ENCODE data around the gene GNAO1.

Gene GNAO1

GRCh38 chr16:56288019-56288418, 96.7 kb downstream of the GNAO1 start:
- Histone ChIP-seq H3K36me3 (ENCODE audit: control insufficient read depth, insufficient read depth, low read length) (no peaks in the 10 kb centered on the region), H3K27me3 (ENCODE audit: control insufficient read depth, insufficient read depth, low read length) (no peaks in the 10 kb centered on the region), H3K9me3 (ENCODE audit: control insufficient read depth, low read length) (no peaks in the 10 kb centered on the region), H3K9ac (ENCODE audit: low read length) (no peak overlapping the region), H3K4me1 (ENCODE audit: control insufficient read depth, insufficient read depth, low read length) (no peaks in the 10 kb centered on the region), H3K4me3 (ENCODE audit: low read length) (no peak overlapping the region)

GRCh38 chr16:56289416-56289815, 98.1 kb downstream of the GNAO1 start:
- no peak overlapping the region for H3K4me3 ChIP-seq (ENCODE audit: low read length)
- no peaks in the 10 kb centered on the region for H3K36me3 ChIP-seq (ENCODE audit: control insufficient read depth, insufficient read depth, low read length)
- H3K27me3 ChIP-seq (ENCODE audit: control insufficient read depth, insufficient read depth, low read length) = no peaks in the 10 kb centered on the region
- H3K9me3 ChIP-seq (ENCODE audit: control insufficient read depth, low read length) = no peaks in the 10 kb centered on the region
- H3K4me1 ChIP-seq (ENCODE audit: control insufficient read depth, insufficient read depth, low read length) = no peaks in the 10 kb centered on the region
- H3K9ac ChIP-seq (ENCODE audit: low read length) = no peak overlapping the region

DNA sequence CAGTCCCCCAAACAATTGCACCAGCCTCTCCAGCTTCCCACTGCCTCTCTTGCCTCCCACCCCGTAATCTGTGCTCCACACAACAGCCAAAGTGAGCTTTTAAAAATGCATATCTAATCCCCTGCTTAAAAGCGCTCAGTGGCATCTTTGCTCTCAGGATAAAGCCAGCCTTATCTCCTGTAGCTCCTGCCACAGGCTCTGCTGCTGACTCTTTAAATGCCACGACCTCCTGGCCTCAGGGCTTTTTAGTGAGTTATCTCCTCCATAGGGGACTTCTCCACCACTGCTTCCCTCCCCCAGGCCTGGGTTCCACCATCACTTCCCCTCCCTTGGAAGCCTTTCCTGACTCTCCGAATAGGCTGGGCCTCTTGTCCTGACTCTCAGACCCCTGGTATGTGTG, 98.6 kb downstream of the GNAO1 start:
- no peak overlapping the region for H3K9ac ChIP-seq (ENCODE audit: low read length)
- no peaks in the 10 kb centered on the region for H3K4me1 ChIP-seq (ENCODE audit: control insufficient read depth, insufficient read depth, low read length)

GRCh38 chr16:56294014-56294413, 102.7 kb downstream of the GNAO1 start:
- Histone ChIP-seq H3K4me3 (ENCODE audit: low read length) (no peak overlapping the region), H3K36me3 (ENCODE audit: control insufficient read depth, insufficient read depth, low read length) (no peaks in the 10 kb centered on the region), H3K27me3 (ENCODE audit: control insufficient read depth, insufficient read depth, low read length) (no peaks in the 10 kb centered on the region), H3K9ac (ENCODE audit: low read length) (no peak overlapping the region), H3K4me1 (ENCODE audit: control insufficient read depth, insufficient read depth, low read length) (no peaks in the 10 kb centered on the region), H3K9me3 (ENCODE audit: control insufficient read depth, low read length) (no peaks in the 10 kb centered on the region)

More for the DNA sequence above, 98.6 kb downstream of the GNAO1 start:
- Histone ChIP-seq H3K36me3 (ENCODE audit: control insufficient read depth, insufficient read depth, low read length) (no peaks in the 10 kb centered on the region), H3K27me3 (ENCODE audit: control insufficient read depth, insufficient read depth, low read length) (no peaks in the 10 kb centered on the region), H3K9me3 (ENCODE audit: control insufficient read depth, low read length) (no peaks in the 10 kb centered on the region), H3K4me3 (ENCODE audit: low read length) (no peak overlapping the region)

GRCh38 chr16:56294579-56294978, 103.3 kb downstream of the GNAO1 start:
- no peaks in the 10 kb centered on the region for H3K4me1 ChIP-seq (ENCODE audit: control insufficient read depth, insufficient read depth, low read length)
- no peak overlapping the region for H3K4me3 ChIP-seq (ENCODE audit: low read length)
- no peaks in the 10 kb centered on the region for H3K9me3 ChIP-seq (ENCODE audit: control insufficient read depth, low read length)
- H3K36me3 ChIP-seq (ENCODE audit: control insufficient read depth, insufficient read depth, low read length) = no peaks in the 10 kb centered on the region
- H3K27me3 ChIP-seq (ENCODE audit: control insufficient read depth, insufficient read depth, low read length) = no peaks in the 10 kb centered on the region
- no peak overlapping the region for H3K9ac ChIP-seq (ENCODE audit: low read length)

- Histone ChIP-seq H3K27me3 (ENCODE audit: control insufficient read depth, insufficient read depth, low read length) (no peaks in the 10 kb centered on the region), H3K9me3 (ENCODE audit: control insufficient read depth, low read length) (no peaks in the 10 kb centered on the region), H3K4me1 (ENCODE audit: control insufficient read depth, insufficient read depth, low read length) (no peaks in the 10 kb centered on the region), H3K9ac (ENCODE audit: low read length) (no peak overlapping the region), H3K4me3 (ENCODE audit: low read length) (no peak overlapping the region), H3K36me3 (ENCODE audit: control insufficient read depth, insufficient read depth, low read length) (no peaks in the 10 kb centered on the region)
These were observed 103.9 kb downstream of the GNAO1 start for GRCh38 chr16:56295059-56295665.

DNA sequence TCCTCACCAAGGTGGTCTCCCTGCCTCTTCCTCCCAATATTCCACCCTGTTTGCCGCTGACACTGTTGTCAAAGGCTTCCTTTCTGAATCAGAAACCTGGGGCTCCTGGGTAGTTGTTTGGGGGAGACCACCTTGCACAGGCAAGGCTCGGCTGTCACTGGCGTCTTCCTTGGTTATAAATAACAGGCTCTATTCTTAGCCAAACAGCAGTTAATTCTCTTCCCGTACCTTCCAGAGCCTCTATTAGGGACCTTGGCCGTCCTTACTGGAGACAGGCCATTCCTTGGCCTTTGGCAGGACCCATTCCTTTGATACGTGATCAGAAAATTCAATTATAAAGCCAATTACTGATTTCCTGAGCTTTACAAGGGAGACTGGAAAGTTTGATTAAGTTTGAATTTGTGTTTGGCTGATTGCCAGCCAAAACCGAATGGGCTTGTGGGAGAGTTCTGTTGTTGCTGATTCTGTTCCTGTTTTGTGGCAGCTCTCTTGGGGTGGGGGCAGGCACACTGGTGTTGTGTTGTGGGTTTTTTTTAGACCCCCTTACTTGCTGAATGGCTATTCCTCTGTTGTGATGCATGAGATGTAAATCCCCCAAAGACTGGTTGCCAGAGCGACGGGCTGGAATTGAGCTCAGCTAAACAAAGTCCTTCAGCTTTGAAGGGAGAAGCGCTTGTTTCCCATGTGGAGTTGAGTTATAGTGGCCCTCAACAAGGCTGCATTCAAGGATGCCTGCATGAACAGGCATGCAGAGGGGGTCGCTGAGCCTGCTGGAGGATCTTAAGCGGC, 104.6 kb downstream of the GNAO1 start:
- Histone ChIP-seq H3K27me3 (ENCODE audit: control insufficient read depth, insufficient read depth, low read length) (no peaks in the 10 kb centered on the region), H3K9ac (ENCODE audit: low read length) (no peak overlapping the region), H3K36me3 (ENCODE audit: control insufficient read depth, insufficient read depth, low read length) (no peaks in the 10 kb centered on the region), H3K4me3 (ENCODE audit: low read length) (no peak overlapping the region), H3K9me3 (ENCODE audit: control insufficient read depth, low read length) (no peaks in the 10 kb centered on the region), H3K4me1 (ENCODE audit: control insufficient read depth, insufficient read depth, low read length) (no peaks in the 10 kb centered on the region)

GRCh38 chr16:56297684-56298083, 106.4 kb downstream of the GNAO1 start:
- no peaks in the 10 kb centered on the region for H3K9me3 ChIP-seq (ENCODE audit: control insufficient read depth, low read length)
- no peak overlapping the region for H3K9ac ChIP-seq (ENCODE audit: low read length)
- no peak overlapping the region for H3K4me3 ChIP-seq (ENCODE audit: low read length)
- no peaks in the 10 kb centered on the region for H3K4me1 ChIP-seq (ENCODE audit: control insufficient read depth, insufficient read depth, low read length)
- H3K36me3 ChIP-seq (ENCODE audit: control insufficient read depth, insufficient read depth, low read length) = no peaks in the 10 kb centered on the region
- H3K27me3 ChIP-seq (ENCODE audit: control insufficient read depth, insufficient read depth, low read length) = no peaks in the 10 kb centered on the region

- Histone ChIP-seq H3K27me3 (ENCODE audit: control insufficient read depth, insufficient read depth, low read length) (no peaks in the 10 kb centered on the region), H3K4me3 (ENCODE audit: low read length) (no peak overlapping the region), H3K4me1 (ENCODE audit: control insufficient read depth, insufficient read depth, low read length) (no peaks in the 10 kb centered on the region), H3K9me3 (ENCODE audit: control insufficient read depth, low read length) (no peaks in the 10 kb centered on the region), H3K36me3 (ENCODE audit: control insufficient read depth, insufficient read depth, low read length) (no peaks in the 10 kb centered on the region), H3K9ac (ENCODE audit: low read length) (no peak overlapping the region)
These were observed 106.8 kb downstream of the GNAO1 start for GRCh38 chr16:56298116-56298515.

DNA sequence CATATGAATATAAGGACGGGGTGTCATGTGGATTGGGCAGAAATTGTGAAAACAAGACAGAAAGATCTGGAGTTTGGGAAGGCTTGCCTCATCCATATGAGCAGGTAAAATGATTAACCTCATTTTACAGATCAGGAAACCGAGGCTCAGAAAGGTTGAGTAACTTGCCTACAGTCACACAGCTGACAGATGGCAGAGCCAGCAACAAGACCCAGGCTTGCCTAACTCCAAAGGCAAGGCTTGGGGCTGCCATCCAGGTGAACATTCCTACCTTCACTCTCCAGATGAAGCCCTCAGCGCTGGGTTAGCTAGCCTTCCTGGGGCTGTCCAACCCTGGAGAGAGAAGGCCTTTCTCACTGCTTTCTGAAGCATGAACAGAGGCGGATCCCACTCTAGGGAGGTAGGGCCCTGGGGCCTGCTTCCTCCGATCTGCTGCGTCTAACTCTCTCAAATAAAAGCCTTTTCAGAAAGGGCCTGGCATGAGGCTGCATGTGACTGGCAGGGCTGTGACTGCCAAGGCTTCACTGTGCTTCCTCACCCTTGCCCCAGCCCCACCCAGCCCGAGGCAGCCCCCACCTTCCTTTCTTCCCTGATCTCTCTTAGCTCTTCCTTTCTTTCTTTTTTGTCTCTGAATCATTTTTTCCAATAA, 107.8 kb downstream of the GNAO1 start:
- Histone ChIP-seq H3K9ac (ENCODE audit: low read length) (no peak overlapping the region), H3K27me3 (ENCODE audit: control insufficient read depth, insufficient read depth, low read length) (no peaks in the 10 kb centered on the region), H3K4me1 (ENCODE audit: control insufficient read depth, insufficient read depth, low read length) (no peaks in the 10 kb centered on the region), H3K4me3 (ENCODE audit: low read length) (no peak overlapping the region), H3K36me3 (ENCODE audit: control insufficient read depth, insufficient read depth, low read length) (no peaks in the 10 kb centered on the region), H3K9me3 (ENCODE audit: control insufficient read depth, low read length) (no peaks in the 10 kb centered on the region)

GRCh38 chr16:56300242-56300623, 108.9 kb downstream of the GNAO1 start:
- Histone ChIP-seq H3K36me3 (ENCODE audit: control insufficient read depth, insufficient read depth, low read length) (no peaks in the 10 kb centered on the region), H3K9me3 (ENCODE audit: control insufficient read depth, low read length) (no peaks in the 10 kb centered on the region), H3K4me3 (ENCODE audit: low read length) (no peak overlapping the region), H3K9ac (ENCODE audit: low read length) (no peak overlapping the region), H3K27me3 (ENCODE audit: control insufficient read depth, insufficient read depth, low read length) (no peaks in the 10 kb centered on the region), H3K4me1 (ENCODE audit: control insufficient read depth, insufficient read depth, low read length) (no peaks in the 10 kb centered on the region)
